Neuronal stem cell (in vitro differentiated cells): ENCODE data around the gene EEA1.
"Not testable (repeated sequence)": the region's sequence is repeated elsewhere in the genome, so short reads cannot be mapped to it uniquely, and the experiment has no call there.

ENCODE experiments used
- DNase-seq: peaks from one replicate; pipeline ENCODE4 v3.0.0-alpha.2; 2013; ENCODE audit warnings: low spot score
- H2AFZ ChIP-seq: one replicate; pipeline ENCODE4 v1.6.1; 2013; ENCODE audit warnings: mild to moderate bottlenecking, low read length, inconsistent platforms
- H2AK5ac ChIP-seq: 2 replicates; pipeline ENCODE4 v1.6.1; 2013; ENCODE audit warnings: low read depth, mild to moderate bottlenecking, inconsistent platforms, low read length, moderate library complexity, mixed read lengths
- H2BK120ac ChIP-seq: 2 replicates; pipeline ENCODE4 v1.6.1; 2013; ENCODE audit warnings: low read depth, mild to moderate bottlenecking, inconsistent platforms, low read length, moderate library complexity, mixed read lengths
- H2BK12ac ChIP-seq: one replicate; pipeline ENCODE4 v1.6.1; 2013; ENCODE audit warnings: low read length, inconsistent platforms
- H2BK15ac ChIP-seq: 2 replicates; pipeline ENCODE4 v1.6.1; 2013; ENCODE audit warnings: mild to moderate bottlenecking, low read length, inconsistent platforms, mixed read lengths
- H2BK5ac ChIP-seq: one replicate; pipeline ENCODE4 v1.6.1; 2013; ENCODE audit warnings: inconsistent platforms, mild to moderate bottlenecking, low read length, moderate library complexity
- H3K14ac ChIP-seq: one replicate; pipeline ENCODE4 v1.6.1; 2013; ENCODE audit warnings: low read length, inconsistent platforms
- H3K18ac ChIP-seq: 2 replicates; pipeline ENCODE4 v1.6.1; 2013; ENCODE audit warnings: low read length, inconsistent platforms
- H3K23ac ChIP-seq: 2 replicates; pipeline ENCODE4 v1.6.1; 2013; ENCODE audit warnings: low read depth, mild to moderate bottlenecking, mixed read lengths, low read length, inconsistent platforms; ENCODE audit not compliant: poor library complexity
- H3K27ac ChIP-seq: replicated peaks from 3 replicates; pipeline ENCODE4 v1.5.1; 2013; ENCODE audit warnings: low read length, inconsistent platforms
- H3K27me3 ChIP-seq, 3 experiments: 2 replicates each; pipeline ENCODE4 v1.6.1; 2013; ENCODE audit warnings: low read length in 3 of 3, mild to moderate bottlenecking in 2 of 3, inconsistent platforms in 1 of 3, low read depth in 1 of 3, mixed read lengths in 1 of 3, moderate library complexity in 1 of 3; ENCODE audit not compliant: control insufficient read depth in 3 of 3, insufficient read depth in 3 of 3
- H3K36me3 ChIP-seq, 2 donors: replicated peaks in 1 of 2; 2 replicates each; pipeline ENCODE4 v1.6.1; 2013; ENCODE audit warnings: low read length in 2 of 2; ENCODE audit not compliant: control insufficient read depth in 2 of 2, insufficient read depth in 2 of 2
- H3K4ac ChIP-seq: 2 replicates; pipeline ENCODE4 v1.6.1; 2013; ENCODE audit warnings: inconsistent platforms, mild to moderate bottlenecking, low read length, moderate library complexity
- H3K4me1 ChIP-seq, 2 donors: 1 replicate in 1 of 2; 2 replicates in 1 of 2; pipeline ENCODE4 v1.6.1; 2013; ENCODE audit warnings: low read length in 2 of 2, low read depth in 1 of 2; ENCODE audit not compliant: control insufficient read depth in 2 of 2, insufficient read depth in 1 of 2
- H3K4me2 ChIP-seq: one replicate; pipeline ENCODE4 v1.6.1; 2013; ENCODE audit warnings: mild to moderate bottlenecking, low read length, inconsistent platforms; ENCODE audit not compliant: insufficient read depth, poor library complexity, severe bottlenecking
- H3K4me3 ChIP-seq, 2 donors: 2 replicates each; pipeline ENCODE4 v1.5.1; 2013; ENCODE audit warnings: low read length in 2 of 2, mild to moderate bottlenecking in 2 of 2, inconsistent platforms in 1 of 2, moderate library complexity in 1 of 2
- H3K79me1 ChIP-seq: one replicate; pipeline ENCODE4 v1.6.1; 2013; ENCODE audit warnings: low read depth, mild to moderate bottlenecking, inconsistent platforms, low read length, moderate library complexity
- H3K9ac ChIP-seq: one replicate; pipeline ENCODE4 v1.6.1; 2013; ENCODE audit warnings: mild to moderate bottlenecking, low read depth, low read length, inconsistent platforms; ENCODE audit not compliant: poor library complexity
- H3K9me3 ChIP-seq, 2 donors: replicated peaks in 1 of 2; 2 replicates each; pipeline versions ENCODE3 to v1.6.1; 2013; ENCODE audit warnings: low read length in 2 of 2, mild to moderate bottlenecking in 2 of 2, inconsistent platforms in 1 of 2, low read depth in 1 of 2, mixed read lengths in 1 of 2, moderate library complexity in 1 of 2; ENCODE audit not compliant: control insufficient read depth in 2 of 2, insufficient read depth in 1 of 2
- H4K8ac ChIP-seq: one replicate; pipeline ENCODE4 v1.6.1; 2013; ENCODE audit warnings: low read depth, mild to moderate bottlenecking, inconsistent platforms, low read length, moderate library complexity
- H4K91ac ChIP-seq: one replicate; pipeline ENCODE4 v1.6.1; 2013; ENCODE audit warnings: low read length, low read depth, mild to moderate bottlenecking, inconsistent platforms; ENCODE audit not compliant: poor library complexity
- WGBS, 2 donors: extraction: QIAGEN DNeasy Blood & Tissue Kit; methylation state at CpG; one replicate each; pipeline ENCODE4 v1.1.7; 2013; ENCODE audit warnings: missing lambda C conversion rate in 2 of 2, mixed read lengths in 1 of 2; ENCODE audit not compliant: insufficient read length in 2 of 2, insufficient replicate concordance in 1 of 2; ENCODE audit errors: extremely low coverage in 2 of 2; 5-methylcytosine and 5-hydroxymethylcytosine counted together

The EEA1 gene

DNA sequence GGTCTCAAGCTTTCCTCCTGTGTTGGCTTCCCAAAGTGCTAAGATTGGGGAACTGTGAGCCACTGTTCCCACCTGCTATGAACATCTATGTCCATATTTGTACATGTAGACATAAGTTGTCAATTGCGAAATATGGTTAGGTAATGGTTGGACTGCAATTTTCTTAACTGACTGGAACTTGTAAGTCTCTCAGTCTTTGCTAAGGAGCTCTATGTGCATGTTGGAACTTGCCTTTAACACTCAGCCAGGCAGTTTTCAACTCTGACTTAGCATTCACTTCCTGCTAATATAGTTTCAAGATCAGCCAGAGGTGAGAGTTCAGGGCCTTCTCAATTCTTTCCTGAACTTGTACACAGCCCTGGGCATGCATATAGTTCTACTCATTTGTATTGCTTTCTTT lies 44.5 kb upstream of the EEA1 start:
- peaks cover 0 to 8% of the 10 kb centered on the region in 2 donors for H3K9me3 ChIP-seq
- no peak overlapping the region for H3K27ac ChIP-seq
- H3K14ac ChIP-seq, result no peak overlapping the region
- no peak overlapping the region for H3K4me2 ChIP-seq
- H2BK15ac ChIP-seq, result no peak overlapping the region
- no peak overlapping the region for H3K9ac ChIP-seq
- no peak overlapping the region for H4K8ac ChIP-seq
- no peaks in the 10 kb centered on the region for H3K36me3 ChIP-seq
- H3K23ac ChIP-seq, result no peak overlapping the region
- H2BK5ac ChIP-seq, result no peak overlapping the region
- no peak overlapping the region for H2BK12ac ChIP-seq
- no peaks in the 10 kb centered on the region for H3K79me1 ChIP-seq
- WGBS, 2 donors, result no CpG with 5 or more reads among the region's 1 CpG
- no peak overlapping the region for H3K4me3 ChIP-seq
- no peak for DNase-seq
- no peak overlapping the region for H4K91ac ChIP-seq
- no peak overlapping the region for H3K18ac ChIP-seq
- H3K27me3 ChIP-seq, result no peaks in the 10 kb centered on the region
- H2AK5ac ChIP-seq, result no peak overlapping the region
- no peak overlapping the region for H3K4ac ChIP-seq
- H3K4me1 ChIP-seq, result no peaks in the 10 kb centered on the region
- no peak overlapping the region for H2BK120ac ChIP-seq
- no peak overlapping the region for H2AFZ ChIP-seq

DNA sequence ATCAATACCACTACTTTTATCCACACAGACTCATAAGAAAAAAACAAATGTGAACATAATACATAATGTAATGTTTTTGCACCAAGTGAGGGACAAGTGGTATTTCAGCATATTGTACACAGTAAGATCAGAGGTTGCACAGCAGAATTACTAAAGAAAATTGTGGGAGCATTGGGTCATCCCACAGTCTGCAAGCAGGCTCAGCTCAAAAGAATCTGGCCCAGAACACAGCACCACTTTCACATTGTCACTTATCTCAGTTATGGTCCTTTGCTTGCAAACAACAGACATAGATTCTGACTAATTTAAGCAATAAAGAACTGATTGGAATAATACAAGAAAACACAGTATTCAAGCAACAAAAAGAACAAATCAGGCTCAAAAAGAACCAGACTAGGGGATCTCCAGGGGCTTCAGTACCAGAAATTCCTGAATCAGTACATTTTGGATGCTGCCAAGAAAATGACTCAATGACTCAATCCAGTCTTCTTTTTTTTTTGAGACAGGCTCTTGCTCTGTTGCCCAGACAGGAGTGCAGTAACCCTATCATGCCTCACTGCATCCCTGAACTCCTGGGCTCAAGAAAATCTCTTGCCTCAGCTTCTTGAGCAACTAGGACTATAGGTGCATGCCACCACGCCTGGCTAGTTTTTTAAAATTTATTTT lies 42.9 kb upstream of the EEA1 start:
- no peak overlapping the region for H3K4me3 ChIP-seq
- no CpG with 5 or more reads among the region's 1 CpG for WGBS, 2 donors

DNA sequence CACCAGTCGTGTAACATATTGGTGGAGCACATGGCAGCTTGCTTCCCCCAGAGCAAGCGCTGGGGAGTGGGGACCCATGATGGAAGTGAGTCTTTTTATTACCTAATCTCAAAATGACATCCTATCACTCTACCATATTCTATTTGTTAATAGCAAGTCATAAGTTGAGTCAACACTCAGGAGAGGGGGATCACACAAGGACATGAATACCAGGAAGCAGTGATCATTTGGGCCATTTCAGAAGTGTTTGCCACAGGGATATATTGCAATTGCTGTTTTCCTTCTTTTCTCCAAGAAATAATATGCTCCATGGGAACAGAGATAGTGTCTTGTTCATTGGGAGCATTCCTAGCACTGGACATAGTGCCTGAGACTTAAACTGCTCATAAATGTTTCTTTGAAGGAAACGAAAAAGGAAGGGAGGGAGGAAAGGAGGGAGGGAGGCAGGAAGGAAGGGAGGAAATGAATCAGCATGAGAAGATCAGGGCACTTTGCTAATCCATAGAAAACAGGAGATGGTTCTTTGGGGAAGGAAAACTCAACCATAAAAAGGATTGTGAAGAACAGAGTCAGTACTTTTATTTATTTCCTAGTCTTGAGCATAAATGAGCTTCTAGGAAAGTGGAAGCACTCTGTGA lies 39.2 kb upstream of the EEA1 start:
- no peaks in the 10 kb centered on the region for H3K27me3 ChIP-seq
- H2BK5ac ChIP-seq, result no peak overlapping the region
- no peak overlapping the region for H4K8ac ChIP-seq
- no peak overlapping the region for H2AFZ ChIP-seq
- no peaks in the 10 kb centered on the region for H3K36me3 ChIP-seq
- no peak overlapping the region for H3K4me3 ChIP-seq
- H3K79me1 ChIP-seq, result no peaks in the 10 kb centered on the region
- H3K4ac ChIP-seq, result no peak overlapping the region
- no peak overlapping the region for H2BK120ac ChIP-seq
- no peak overlapping the region for H3K23ac ChIP-seq
- H2BK12ac ChIP-seq, result no peak overlapping the region
- H2BK15ac ChIP-seq, result no peak overlapping the region
- H3K4me1 ChIP-seq, result no peaks in the 10 kb centered on the region
- H3K4me2 ChIP-seq, result no peak overlapping the region
- no peak overlapping the region for H2AK5ac ChIP-seq
- no peak for DNase-seq
- no CpG with 5 or more reads among the region's 3 CpGs for WGBS, 2 donors
- no peak overlapping the region for H3K18ac ChIP-seq
- no peak overlapping the region for H3K14ac ChIP-seq
- H3K9me3 ChIP-seq, result no peaks in the 10 kb centered on the region
- no peak overlapping the region for H4K91ac ChIP-seq
- no peak overlapping the region for H3K27ac ChIP-seq
- H3K9ac ChIP-seq, result no peak overlapping the region

More for the DNA sequence above, 42.9 kb upstream of the EEA1 start:
- no peak overlapping the region for H3K18ac ChIP-seq
- no peak overlapping the region for H2BK12ac ChIP-seq
- H2BK5ac ChIP-seq, result no peak overlapping the region
- no peak overlapping the region for H3K27ac ChIP-seq
- H3K79me1 ChIP-seq, result no peaks in the 10 kb centered on the region
- no peaks in the 10 kb centered on the region for H3K36me3 ChIP-seq
- H3K23ac ChIP-seq, result no peak overlapping the region
- no peak for DNase-seq
- no peak overlapping the region for H2BK120ac ChIP-seq
- no peak overlapping the region for H3K9ac ChIP-seq
- H3K14ac ChIP-seq, result no peak overlapping the region
- H4K91ac ChIP-seq, result no peak overlapping the region
- no peak overlapping the region for H2AFZ ChIP-seq
- no peaks in the 10 kb centered on the region for H3K27me3 ChIP-seq
- no peak overlapping the region for H4K8ac ChIP-seq
- H3K4me1 ChIP-seq, result no peaks in the 10 kb centered on the region
- no peak overlapping the region for H2AK5ac ChIP-seq
- H3K4me2 ChIP-seq, result no peak overlapping the region
- H2BK15ac ChIP-seq, result no peak overlapping the region
- H3K9me3 ChIP-seq, result peaks cover 0 to 8% of the 10 kb centered on the region in 2 donors
- H3K4ac ChIP-seq, result no peak overlapping the region

GRCh38 chr12:92964378-92964777 lies 35.3 kb upstream of the EEA1 start:
- H3K4me1 ChIP-seq, H3K4ac ChIP-seq, H2BK15ac ChIP-seq, H4K91ac ChIP-seq, H3K9ac ChIP-seq, H4K8ac ChIP-seq, H2AK5ac ChIP-seq, H3K4me2 ChIP-seq, DNase-seq, H3K36me3 ChIP-seq, H2BK5ac ChIP-seq, H2AFZ ChIP-seq, H3K27me3 ChIP-seq, H2BK12ac ChIP-seq, H3K23ac ChIP-seq, H3K9me3 ChIP-seq, H3K79me1 ChIP-seq, H3K27ac ChIP-seq, H3K14ac ChIP-seq, H3K4me3 ChIP-seq, H2BK120ac ChIP-seq, H3K18ac ChIP-seq: not testable (repeated sequence)
- whole genome bisulfite sequencing, 2 donors, result no CpG with 5 or more reads among the region's 1 CpG
